ENCODE results near the gene DHX30. TPM values are rescaled to one million over a fixed set of nuclear protein-coding genes. Genes with fewer than 3 reads are reported as not detected.
"Not testable (repeated sequence)": the region's sequence is repeated elsewhere in the genome, so short reads cannot be mapped to it uniquely, and the experiment has no call there.

Gene DHX30
- total RNA-seq, 1 experiment from 2014 or later = 89.3 TPM

DNA sequence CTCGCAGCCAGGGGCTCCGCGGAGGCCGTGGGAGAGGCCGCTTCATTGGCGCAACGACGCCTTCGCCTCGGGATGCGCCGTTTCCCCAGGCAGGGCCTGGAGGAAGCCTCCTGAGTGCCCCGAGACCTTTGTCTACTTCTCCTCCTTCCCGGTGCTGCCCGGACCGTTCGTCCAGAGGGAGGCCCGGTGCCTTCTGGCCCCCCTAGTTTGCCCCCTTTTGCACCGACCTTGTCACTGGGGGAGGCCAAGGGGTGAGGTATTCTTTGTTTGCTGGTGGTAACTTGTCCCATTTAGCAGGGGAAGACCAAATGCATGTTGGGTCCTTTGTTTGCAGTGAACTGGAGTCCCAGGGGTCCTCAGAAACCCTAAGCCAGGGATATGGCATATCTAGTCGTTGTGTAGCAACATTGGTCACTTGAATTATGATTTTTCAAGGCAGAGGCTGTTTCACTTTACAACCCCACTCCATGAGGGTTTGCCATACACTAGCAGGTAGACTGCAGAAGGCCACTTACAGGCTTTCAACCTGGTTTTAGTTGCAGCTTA, 615 bp downstream of the DHX30 start:
- DNase-seq (ENCODE audit: low spot score) = no peak

DNA sequence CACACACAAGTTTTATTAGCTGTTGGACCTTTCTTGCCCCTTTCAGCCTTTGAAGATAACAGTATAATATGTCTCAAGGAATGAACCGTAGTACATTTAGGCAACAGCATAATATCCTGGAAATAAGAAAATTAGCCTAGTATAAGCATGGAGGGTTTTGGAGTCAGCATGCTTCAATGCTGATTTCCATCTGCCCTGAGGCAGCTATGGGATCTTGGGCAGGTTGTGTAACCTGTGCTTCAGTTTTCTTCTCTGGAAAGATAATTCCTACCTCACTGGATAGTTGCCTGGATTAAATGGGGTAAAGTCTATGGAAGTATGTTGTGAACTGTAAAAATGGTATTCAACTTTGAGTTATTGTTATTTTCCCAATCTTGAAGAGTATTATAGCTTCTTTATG, 1.6 kb downstream of the DHX30 start:
- no peak for DNase-seq (ENCODE audit: low spot score)

DNA sequence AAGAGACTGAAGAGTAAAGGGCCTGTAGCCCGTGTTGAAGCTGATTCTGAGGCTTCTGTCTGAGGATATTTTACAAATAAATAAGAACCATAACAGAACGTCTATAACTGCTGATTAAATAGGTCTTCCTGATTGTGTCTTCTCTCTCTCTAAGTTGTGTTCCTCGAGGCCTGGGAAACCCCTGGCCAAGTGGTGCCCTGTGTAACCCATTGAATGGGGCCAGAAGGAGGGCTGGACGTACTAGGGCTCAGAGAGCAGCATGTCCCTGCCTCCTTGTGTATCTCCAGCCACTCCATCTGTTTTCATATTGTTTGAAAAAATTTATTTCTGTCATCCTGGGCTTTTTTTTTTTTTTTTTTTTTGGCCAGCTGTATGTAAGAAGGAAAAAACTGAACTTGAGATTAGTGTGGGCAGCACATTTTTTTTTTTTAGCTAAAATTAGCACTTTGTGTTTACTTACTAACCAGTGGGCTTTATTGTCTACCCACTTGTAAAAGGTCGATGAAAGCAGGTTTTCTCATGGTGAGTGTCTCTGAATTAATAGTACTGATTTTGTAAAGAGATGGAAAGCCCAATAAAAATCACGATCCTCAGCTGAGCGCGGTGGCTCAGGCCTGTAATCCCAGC, 10.7 kb downstream of the DHX30 start:
- no peak for DNase-seq (ENCODE audit: low spot score)

DNA sequence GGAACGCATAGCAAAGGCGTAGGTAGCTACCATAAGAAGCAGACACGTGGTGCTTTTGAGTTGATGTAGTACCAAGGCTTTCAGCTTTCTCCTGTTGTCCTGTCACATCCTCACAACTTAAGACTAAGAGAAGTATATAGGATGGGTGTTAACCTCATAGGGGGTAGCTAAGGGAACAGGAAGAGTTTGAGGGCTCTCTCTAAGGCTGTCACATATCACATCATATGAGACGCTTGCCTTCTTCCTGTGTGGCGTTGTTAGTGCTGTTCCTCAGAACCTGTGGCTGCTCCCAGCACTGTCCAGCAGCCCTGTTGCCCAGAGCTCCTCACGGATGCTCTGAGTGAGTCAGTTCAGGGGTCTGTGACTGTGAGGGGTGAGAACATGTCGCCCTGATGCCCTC, 14.7 kb downstream of the DHX30 start:
- no peak for DNase-seq (ENCODE audit: low spot score)

DNA sequence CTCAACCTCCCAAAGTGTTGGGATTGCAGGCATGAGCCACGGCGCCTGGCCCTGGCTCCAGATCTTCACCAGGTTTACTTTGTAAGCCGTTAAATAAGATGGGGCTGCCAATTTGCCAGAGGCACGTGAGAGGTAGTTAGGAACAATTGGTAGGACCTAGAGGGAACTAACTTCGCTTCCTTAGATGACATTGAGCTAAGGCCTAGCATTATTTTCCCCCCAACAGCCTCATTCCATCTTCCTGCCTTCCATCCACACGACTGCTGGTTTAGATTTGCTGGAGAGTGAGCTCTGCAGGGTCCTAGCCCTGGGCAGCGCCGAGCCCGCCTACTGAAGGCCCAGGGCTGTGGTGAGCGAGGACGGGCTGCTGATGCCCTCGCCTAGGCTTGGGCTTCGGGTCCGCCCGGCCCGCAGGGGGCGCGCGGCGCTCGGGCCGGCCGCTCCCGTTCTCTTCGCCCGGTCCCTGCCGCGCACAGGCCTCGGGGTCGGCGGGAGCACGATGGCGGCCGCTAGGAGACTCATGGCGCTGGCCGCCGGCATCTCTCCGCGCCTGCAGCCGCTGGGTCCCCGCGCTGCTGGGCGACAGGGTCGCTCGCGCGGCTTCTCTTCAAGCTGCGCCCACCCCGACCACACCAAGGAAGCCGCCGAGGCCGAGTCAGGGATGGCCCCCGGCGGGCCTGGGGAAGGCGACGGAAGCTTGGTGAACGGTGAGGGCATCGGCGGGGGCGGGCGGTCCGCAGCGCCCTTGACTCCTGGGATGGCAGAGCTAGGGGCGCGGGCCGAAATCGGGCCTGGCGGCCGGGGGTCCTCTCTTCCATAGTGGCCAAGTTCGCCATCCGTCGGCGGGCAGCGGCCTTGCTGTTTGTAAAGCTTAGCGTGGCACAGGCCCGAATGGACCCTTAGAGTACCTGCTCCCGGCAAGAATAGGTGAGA, 21.9 kb downstream of the DHX30 start:
- DNase-seq (ENCODE audit: low spot score) = peak; percentile 84

DNA sequence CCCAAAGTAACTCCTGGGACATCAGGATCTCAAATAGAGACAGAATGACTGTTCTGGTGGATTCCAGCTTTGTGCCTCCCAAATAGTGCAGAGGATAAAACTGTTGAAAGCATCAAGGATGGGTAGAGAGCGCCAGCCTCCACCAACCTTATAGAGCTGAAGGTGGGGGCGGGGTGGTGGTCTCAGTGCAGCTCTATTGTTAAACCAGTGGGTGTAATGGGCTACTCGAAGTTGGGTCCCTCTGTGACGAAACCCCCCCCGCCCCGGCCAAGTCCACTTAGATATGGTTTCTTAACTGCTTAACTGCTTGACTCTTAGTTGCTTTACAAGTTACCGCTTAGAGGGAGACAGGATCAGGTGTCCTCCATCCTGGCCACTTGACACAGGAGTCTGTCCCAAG, 22.7 kb downstream of the DHX30 start:
- DNase-seq (ENCODE audit: low spot score) = no peak

DNA sequence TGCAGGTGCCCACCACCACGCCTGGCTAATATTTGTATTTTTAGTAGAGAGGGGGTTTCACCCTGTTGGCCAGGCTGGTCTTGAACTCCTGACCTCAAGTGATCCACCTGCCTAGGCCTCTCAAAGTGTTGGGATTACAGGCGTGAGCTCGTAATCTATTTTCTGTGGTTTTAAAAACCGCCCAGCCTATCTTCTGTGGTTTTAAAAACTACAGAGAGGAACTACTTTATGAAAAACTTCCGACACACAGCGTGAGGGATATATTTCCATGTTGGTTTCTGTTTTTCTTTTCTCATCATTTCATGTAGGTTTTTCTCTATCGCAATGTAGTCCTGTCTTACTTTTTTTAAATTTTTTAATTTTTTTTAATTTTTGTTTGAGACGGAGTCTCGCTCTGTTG, 26.5 kb downstream of the DHX30 start:
- DNase-seq (ENCODE audit: low spot score) = not testable (repeated sequence)

DNA sequence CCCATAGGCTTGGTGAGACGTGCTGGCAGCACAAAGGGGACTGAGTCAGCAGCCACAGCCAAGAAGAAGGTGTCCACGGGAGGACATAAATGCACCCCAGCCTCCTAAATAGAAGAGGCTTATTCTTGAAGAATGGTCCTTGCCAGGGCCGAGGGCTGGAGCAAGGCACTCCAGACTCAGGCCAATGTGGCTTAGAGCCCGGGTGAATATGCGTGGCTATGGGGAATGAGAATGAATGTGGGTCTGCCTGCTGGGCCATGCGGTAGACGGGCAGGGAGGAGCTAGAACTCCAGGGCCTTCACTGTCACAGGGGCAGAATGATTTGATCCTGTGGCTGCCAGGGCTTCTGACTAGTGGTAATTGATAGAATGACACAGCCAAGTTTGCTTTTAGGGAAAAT, 34.0 kb downstream of the DHX30 start:
- no peak for DNase-seq (ENCODE audit: low spot score)

DNA sequence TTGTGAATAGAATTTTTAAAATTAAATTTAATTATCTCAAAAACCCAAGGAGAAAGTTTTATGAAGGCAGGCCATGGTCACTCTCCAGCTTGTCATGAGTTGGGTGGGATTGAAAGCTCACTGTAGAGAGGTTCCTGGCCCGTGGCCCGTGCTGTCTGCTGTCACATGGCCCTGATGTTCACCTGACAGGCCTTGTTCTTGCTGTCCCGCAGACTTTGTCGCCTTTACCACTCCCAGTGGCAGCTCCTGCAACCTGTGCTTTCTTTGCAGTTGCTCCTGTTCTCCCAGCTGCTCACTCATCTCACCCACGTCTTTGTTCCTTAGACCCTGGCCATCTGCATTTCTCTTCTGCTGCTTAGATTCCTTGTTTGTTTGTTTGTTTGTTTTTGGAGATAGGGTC, 35.6 kb downstream of the DHX30 start:
- no peak for DNase-seq (ENCODE audit: low spot score)

DNA sequence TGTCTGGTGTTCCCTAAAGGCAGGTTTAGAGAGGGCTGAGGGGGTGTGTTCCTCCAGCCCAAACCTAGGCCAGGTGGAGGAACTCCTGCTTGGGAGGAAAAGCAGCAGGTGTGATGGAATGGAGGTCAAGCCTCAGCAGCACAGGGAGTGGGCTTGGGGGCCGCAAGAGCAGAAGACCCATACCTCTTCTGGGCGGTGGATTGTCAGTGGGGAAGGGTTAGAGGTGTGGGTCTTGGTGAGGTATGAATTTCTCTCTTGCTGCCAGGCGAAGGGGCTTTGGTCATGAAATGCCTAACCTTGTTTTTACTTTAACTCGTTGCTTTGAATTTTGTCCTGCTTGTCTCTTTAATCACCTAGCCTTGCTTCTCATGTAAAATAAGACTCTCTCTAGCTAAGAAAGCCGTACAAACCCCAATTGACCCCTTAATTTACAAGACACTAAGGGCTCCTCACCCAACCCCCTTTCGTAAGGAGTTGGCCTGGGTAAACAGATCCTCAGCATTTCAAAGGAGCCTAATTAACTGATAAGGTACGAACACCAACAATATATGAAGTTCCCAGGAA, 38.9 kb downstream of the DHX30 start:
- no peak for DNase-seq (ENCODE audit: low spot score)

DNA sequence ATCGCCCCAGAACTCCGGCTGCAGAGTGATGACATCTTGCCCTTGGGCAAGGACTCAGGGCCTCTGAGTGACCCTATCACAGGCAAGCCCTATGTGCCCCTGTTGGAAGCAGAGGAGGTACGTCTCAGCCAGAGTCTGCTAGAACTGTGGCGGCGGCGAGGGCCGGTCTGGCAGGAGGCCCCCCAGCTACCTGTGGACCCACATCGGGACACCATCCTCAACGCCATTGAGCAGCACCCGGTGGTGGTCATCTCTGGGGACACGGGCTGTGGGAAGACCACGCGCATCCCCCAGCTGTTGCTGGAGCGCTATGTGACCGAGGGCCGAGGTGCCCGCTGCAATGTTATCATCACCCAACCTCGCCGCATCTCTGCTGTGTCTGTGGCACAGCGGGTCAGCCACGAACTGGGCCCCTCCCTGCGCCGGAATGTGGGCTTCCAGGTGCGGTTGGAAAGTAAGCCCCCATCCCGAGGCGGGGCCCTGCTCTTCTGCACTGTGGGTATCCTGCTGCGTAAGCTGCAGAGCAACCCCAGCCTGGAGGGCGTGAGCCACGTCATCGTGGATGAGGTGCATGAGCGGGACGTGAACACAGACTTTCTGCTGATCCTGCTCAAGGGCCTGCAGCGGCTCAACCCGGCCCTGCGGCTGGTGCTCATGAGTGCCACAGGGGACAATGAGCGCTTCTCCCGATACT, 43.4 kb downstream of the DHX30 start:
- DNase-seq (ENCODE audit: low spot score) = no peak

DNA sequence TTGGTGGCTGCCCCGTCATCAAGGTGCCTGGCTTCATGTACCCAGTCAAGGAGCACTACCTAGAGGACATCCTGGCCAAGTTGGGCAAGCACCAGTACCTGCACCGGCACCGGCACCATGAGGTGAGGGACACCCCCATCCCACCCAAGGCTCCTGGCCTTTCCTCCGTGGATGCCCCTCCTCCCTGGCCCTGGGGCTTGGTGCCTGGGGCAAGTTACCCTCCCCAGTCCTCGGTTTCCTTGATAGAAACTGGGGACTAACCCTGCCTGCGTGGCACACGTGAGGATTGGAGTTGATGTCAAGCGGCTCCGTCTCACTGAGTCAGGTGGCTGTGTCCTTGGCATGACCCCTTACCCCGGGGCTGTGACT, 43.9 kb downstream of the DHX30 start:
- no peak for DNase-seq (ENCODE audit: low spot score)

DNA sequence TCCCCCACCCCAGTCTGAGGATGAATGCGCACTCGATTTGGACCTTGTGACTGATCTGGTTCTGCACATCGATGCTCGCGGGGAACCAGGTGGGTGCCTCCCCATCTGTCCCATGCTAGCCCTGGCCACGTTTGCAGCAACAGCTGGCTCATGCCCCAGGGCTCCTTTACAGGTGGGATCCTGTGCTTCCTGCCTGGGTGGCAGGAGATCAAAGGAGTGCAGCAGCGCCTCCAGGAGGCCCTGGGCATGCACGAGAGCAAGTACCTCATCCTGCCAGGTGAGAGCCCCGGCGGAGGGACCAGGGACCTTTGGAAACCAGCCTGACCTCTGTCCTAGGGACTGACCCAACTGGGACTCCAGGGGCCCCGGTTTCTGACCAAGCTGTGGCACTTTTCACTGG, 44.3 kb downstream of the DHX30 start:
- DNase-seq (ENCODE audit: low spot score) = no peak

DNA sequence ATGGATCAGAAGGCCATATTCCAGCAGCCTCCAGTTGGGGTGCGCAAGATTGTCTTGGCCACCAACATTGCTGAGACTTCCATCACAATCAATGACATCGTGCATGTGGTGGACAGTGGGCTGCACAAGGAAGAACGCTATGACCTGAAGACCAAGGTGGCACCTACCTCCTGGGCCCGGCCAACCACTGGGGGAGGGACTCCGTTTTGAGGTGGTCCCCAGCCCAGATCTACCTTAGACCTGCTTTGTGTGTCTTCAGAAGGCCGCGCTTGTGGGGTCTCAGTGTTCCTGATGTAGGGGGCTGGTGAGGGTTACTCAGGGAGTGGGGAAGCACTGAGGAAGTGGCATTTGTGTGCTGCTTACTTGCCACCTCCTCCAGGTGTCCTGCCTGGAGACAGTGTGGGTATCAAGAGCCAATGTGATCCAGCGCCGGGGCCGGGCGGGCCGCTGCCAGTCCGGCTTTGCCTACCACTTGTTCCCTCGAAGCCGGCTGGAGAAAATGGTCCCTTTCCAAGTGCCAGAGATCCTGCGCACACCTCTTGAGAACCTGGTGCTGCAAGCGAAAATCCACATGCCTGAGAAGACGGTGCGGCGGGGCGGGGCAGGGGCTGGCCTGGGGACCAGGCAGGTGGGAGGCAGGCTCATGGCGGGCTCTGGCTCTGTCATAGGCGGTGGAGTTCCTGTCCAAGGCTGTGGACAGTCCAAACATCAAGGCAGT, 45.0 kb downstream of the DHX30 start:
- no peak for DNase-seq (ENCODE audit: low spot score)

DNA sequence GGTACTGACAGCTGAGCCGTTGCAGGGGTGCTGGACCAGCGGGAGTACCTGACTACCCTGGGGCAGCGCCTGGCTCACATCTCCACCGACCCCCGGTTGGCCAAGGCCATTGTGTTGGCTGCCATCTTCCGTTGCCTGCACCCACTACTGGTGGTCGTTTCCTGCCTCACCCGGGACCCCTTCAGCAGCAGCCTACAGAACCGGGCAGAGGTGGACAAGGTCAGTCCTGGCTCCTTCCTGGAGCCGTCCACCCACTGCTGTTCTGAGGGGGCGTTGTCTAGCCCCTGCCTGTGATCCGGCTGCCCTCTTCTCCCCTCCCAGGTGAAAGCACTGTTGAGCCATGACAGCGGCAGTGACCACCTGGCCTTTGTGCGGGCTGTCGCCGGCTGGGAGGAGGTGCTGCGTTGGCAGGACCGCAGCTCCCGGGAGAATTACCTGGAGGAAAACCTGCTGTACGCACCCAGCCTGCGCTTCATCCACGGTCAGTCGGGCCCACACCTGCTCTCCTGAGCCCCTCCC, 45.7 kb downstream of the DHX30 start:
- DNase-seq (ENCODE audit: low spot score) = no peak

DNA sequence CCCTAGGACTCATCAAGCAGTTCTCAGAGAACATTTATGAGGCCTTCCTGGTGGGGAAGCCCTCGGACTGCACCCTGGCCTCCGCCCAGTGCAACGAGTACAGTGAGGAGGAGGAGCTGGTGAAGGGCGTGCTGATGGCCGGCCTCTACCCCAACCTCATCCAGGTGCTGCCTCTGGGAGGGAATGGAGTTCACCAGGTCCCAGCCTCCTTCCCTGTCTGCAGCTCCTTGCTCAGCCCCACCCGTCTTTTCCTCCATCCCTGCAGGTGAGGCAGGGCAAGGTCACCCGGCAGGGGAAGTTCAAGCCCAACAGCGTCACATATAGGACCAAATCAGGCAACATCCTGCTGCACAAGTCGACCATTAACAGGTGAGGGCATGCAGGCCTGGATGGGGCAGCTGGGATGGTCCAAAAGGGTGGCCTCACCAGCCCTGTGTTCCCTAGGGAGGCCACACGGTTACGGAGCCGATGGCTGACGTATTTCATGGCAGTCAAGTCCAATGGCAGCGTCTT, 46.3 kb downstream of the DHX30 start:
- no peak for DNase-seq (ENCODE audit: low spot score)

DNA sequence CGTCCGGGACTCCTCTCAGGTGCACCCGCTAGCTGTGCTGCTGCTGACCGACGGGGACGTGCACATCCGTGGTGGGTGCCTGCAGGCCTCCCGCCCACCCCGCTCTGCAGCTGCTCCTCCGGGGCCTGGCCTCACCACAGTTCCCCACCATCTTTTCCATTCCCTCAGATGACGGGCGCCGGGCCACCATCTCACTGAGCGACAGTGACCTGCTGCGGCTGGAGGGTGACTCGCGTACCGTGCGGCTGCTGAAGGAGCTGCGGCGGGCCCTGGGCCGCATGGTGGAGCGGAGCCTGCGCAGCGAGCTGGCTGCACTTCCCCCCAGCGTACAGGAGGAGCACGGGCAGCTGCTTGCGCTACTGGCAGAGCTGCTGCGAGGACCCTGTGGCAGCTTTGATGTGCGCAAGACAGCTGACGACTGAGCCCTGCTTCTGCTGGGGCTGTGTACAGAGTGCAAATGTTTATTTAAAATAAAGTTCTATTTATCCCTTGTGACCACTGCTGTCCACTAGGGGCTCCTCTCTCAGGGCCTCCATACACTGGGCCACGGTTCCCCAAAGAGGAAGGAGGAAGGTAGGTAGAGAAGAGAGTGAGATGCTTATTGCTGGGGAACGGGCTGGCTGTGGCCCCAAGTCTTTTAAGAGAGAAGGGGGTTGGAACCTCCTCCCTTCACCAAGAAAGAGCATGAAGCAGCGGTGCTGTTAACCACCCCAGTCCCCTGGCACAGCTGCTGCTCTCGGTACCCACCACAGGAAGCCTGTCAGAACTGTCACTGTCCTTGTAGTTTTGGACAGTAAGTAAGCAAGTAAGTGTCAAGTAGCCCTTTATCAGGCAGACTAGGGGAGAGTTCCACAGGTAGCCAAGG, 47.0 kb downstream of the DHX30 start:
- peak; percentile 26 for DNase-seq (ENCODE audit: low spot score)

DNA sequence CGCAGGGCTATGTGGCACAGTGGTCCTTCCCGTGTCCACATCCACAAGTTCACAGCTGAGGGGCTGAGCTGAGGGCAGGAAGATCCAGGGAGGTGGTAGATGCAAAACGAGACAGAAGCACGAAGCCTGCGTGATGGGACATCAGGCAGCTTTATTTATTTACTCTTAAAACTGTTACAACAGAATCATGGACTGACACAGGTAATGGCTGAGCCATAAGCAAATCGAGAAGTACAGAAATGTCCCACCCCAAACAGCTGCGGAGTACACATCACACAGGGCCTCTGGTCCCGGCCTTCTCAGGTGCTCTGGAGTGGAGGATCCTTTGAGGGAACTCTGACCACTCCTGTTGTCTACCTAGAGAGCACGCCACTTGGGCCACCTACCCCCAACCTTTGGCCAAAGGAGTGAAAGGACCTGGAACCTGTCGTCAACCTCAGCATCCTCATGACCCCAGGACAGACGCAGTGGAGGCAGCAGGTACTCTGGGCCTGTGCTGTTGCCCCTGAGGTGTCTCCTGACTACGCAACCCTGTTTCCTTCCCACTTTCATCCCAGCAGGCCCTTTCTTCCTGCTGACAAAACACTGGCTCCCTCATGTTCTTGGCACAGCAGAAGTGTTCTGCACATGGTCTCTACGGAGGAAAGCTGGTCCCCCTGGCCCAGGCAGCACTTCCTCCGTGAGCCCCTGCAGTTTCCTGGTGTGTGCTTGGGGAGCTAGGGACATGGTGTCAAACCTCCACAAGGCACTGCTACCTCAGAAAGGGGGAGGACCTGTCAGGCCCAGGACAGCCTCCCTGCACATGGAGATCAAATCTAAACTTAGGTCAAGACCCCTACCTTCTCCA, 47.8 kb downstream of the DHX30 start:
- no peak for DNase-seq (ENCODE audit: low spot score)

Data from HT-29 (cell line).